HG02970 (cell line): Measurements from ENCODE around the gene ZNF148.

Source experiments
- ATAC-seq: cut with Tn5 transposase; IDR thresholded peaks from one replicate; pipeline ENCODE4 v1.9.1; 2021; ENCODE audit warnings: mild to moderate bottlenecking, moderate library complexity, moderate number of reproducible peaks; ENCODE audit not compliant: unreplicated experiment, low FRiP score

The ZNF148 gene

DNA sequence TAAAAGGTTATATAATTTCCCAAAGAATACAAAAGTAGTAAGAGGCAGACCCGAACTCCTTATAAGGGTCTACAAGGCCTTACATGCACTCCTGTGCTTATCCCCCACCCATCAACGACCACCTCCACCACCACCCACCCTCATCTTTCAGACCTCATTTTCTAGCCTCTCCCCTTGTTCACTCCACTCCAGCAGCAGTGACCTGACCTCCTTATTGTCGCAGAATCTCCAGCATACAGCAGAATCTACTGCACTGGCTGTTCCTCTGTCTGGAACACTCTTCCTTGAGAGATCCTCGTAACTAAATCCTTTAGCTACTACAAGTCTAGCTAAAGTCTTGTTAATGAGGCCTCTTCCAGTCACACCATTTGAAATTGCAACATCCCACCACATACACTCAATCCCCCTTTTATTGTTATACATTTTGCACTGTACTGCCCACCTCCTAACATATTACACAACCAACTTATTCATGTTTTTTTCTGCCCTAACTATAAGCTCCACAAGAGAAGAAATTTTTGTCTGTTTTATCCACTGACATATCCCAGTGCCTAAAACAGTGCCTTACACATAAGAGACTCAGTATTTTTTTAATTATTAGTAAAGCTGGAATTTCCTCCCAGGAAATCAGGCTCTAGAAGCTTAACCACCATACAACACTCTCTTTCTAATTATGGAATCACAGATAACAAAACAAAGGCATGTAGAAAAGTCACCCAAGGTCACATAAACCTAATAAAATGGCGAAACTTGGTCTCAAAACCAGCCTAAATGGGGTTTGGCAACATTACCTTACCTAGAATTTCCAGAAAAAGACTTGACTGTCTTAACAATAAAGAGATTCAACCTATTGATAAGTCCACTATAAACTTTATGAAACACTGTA lies 40.2 kb downstream of the ZNF148 start:
- no peak for ATAC-seq

- no peak for ATAC-seq
Measured at GRCh38 chr3:125332504-125332903, 42.6 kb downstream of the ZNF148 start.

DNA sequence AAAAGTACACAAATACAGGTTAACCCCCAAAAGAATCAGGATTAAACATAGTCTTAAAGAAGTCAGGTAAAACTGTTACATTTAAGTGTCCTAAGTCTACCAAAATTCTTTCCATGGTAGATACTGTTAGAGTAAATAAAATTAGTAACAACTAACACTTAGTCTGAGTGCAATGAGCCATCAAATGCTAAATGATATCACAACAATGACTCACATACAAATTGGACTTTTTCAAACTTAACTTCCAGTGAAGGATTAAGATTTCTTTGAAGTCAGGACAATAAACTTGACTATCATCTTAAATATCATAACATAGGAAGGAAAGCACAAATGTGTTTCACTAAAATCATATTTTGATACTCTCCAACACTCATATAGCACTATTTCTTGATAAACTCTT lies 43.9 kb downstream of the ZNF148 start:
- no peak for ATAC-seq

DNA sequence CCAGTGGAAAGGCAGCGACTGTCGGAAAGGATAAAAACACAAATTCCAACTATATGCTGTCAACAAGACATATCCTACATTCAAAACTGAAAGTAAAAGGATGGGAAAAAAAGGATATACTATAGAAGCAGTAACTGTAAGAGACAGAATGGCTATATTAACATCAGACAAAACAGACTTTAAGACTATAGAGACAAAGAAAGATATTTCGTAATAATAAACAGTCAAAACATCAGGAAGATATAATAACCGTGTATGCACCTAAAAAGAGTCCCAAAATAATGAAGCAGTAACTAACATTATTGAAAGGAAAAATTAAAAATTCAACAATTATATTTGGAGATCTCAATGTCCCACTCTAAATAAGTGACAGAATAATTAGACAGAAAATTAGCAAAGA lies 48.2 kb downstream of the ZNF148 start:
- no peak for ATAC-seq

DNA sequence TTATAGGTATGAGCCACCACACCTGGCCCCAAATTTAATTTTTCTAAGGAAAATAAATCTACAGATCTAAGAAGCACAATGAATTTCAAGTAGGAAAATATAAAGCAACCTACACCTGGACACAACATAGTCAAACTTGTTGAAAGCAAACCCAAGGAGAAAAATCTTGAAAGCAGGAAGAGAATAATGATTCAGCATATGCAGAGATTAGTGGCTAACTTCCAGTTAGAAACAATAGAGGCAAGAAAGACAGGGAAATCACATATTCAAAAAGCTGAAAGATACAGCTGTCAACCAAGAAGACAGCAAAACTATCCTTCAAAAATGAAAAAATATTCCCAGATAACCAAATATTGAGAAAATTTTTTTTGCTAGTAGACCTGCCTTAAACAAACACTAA lies 49.4 kb downstream of the ZNF148 start:
- no peak for ATAC-seq

DNA sequence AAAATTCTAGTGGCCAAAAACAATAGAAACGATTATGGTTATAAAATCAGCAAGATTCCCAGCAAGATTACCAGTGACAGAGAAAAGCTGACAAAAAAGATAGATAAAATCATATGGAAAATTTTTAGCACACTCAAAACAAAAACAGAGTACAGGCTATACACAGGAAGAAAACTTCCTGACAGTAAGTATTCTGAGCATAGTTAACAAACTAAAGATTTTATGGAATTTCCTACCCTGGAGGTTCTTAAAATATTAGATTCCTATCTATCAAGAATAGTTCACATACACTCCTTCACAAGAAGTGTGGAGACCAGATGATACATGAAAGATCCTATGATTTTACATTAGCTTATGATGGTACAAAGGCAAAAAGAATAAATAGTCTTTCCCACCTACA lies 50.8 kb downstream of the ZNF148 start:
- no peak for ATAC-seq

GRCh38 chr3:125322917-125323316 lies 52.2 kb downstream of the ZNF148 start:
- no peak for ATAC-seq

- no peak for ATAC-seq
Measured at GRCh38 chr3:125322166-125322565, 53.0 kb downstream of the ZNF148 start.

DNA sequence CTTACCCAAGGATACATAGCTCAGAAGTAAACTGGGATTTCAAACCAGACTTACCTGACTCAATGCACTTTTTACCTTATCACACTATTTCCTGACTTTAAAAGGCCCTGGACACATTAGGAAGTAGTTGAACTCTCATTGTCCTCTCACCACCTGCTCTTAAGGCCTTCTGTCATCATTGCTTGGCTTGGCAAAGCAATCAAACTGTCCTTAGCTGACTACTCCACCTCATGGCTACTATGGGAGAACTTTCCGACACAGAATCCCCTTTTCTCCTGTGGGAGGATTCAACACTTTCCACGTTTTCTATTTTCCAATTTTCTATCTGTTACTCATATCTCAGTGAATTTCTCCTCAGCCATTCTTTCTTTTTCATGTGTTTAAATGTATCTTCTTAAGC lies 55.4 kb downstream of the ZNF148 start:
- ATAC-seq: no peak

GRCh38 chr3:125318871-125319270 lies 56.3 kb downstream of the ZNF148 start:
- ATAC-seq: no peak

DNA sequence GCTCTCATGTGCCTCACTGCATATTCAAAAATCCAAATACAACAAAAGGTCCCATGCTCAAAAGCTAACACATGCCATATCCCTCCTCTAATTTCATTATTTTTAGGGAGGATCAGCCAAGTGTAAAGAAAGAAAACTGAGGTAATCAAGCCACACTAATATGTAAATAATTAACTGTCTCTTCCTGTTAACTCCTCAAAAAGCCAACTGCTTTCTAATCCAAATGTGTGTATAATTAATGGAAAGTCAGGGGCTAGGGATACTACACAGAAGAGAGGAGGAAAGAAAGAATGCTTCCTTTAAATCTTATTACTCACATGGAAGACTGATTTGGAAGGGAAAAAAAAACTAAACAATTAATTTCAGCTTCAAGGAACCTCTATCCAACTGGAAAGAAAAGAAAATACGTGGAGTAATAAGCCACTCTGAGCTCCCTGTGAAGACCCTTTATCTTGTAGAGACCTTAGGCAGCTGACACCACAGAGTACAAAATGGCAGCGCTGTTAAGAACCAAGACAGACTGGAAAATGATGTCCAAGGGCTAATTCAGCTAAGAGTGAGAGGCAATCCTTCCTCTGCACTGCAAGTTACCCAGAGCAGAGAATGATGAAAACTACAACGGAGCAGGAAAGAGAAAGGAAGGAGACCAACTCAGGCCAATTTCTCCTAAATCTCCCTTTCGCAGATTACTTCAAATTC lies 56.8 kb downstream of the ZNF148 start:
- ATAC-seq: no peak

- ATAC-seq: no peak
Measured at GRCh38 chr3:125317761-125318160, 57.4 kb downstream of the ZNF148 start.

- no peak for ATAC-seq
Measured at GRCh38 chr3:125316949-125317348, 58.2 kb downstream of the ZNF148 start.

DNA sequence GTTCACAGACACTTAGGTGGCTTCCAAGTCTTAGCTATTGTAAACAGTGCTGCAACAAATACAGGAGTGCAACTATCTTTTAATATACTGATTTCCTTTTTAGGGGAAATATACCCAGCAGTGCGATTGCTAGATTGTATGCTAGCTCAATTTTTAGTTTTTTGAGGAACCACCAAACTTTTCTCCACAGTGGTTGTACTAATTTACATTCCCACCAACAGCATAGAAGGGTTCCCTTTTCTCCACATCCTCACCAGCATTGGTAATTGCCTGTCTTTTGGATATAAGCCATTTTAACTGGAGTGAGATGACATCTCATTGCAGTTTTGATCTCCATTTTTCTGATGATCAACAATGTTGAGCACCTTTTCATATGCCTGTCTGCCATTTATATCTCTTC lies 58.9 kb downstream of the ZNF148 start:
- no peak for ATAC-seq

DNA sequence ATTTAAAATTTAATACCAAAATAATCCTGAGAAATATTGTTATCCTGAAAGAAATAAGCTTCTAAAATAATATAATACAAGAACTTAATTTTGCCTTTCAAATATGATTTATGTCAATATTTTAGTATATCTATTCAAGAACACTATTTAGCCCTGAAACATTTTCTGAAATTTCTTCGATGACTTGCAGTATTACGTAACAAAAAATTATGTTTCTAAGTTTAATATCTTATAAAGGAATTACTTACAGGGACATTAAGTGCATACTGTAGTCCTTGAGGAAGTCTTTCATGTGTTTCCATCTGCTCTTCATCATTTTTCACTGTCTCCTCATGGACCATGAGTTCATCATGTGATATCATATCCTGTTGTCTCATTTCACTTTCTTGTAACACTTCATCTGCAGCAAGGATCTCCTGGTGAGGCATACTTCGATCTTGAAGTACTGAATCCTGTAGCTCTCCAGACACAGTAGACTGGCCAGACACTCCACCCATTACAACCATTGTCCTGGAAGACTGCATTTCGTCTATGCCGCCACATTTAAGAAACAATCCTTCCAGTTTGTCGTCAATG lies 62.0 kb downstream of the ZNF148 start:
- no peak for ATAC-seq

GRCh38 chr3:125310623-125311081 lies 64.5 kb downstream of the ZNF148 start:
- no peak for ATAC-seq

GRCh38 chr3:125309476-125309875 lies 65.6 kb downstream of the ZNF148 start:
- ATAC-seq: no peak

DNA sequence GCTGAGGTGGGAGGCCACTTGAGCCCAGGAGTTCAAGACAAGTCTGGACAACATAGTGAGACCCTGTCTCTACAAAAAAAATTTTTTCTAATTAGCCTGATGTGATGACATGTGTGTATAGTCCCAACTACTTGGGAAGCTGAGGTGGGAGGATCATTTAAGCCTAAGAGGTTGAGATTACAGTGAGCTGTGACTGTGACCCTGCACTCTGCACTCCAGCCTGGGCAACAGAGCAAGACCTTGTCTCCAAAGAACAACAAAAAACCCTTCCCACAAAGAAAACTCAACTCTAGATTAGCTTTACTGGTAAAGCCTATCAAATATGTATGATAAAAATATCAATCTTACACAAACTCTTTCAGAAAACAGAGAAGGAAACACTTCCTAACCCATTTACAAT lies 68.5 kb downstream of the ZNF148 start:
- no peak for ATAC-seq

DNA sequence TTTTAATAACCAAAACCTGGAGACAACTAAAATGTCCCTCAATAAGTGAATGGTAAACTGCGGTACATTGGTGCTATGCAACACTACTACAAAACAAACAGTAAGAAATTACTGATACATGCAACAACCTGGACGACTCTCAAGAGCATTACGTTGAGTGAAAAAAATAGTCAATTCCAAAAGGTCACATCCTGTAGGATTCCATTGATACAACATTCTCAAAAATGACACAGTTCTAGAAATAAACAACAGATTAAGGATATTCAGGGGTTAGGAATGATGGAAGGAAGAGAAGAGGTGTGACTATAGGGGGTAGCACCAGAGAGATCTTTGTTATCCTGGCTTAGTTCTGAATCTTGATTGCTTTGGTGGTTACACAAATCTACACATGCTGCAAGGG lies 72.2 kb downstream of the ZNF148 start:
- ATAC-seq: no peak

- no peak for ATAC-seq
Measured at GRCh38 chr3:125300416-125300815, 74.7 kb downstream of the ZNF148 start.

- ATAC-seq: no peak
Measured at GRCh38 chr3:125294411-125294810, 80.7 kb downstream of the ZNF148 start.
